ENCODE measurements around the gene RESF1.

RESF1 gene

GRCh38 chr12:31961137-31961536 lies 1.9 kb downstream of the RESF1 start:
- TF ChIP-seq CTCF (IDR thresholded peaks at IDR 0.05; ENCODE audit: low read depth, low read length) = no peak
- H3K4me3 ChIP-seq (ENCODE audit: low read depth, low read length) = no peak overlapping the region

- TF ChIP-seq CTCF (IDR thresholded peaks at IDR 0.05; ENCODE audit: low read depth, low read length) = no peak
- no peak overlapping the region for H3K4me3 ChIP-seq (ENCODE audit: low read depth, low read length)
Observed at GRCh38 chr12:31962076-31962475, 2.9 kb downstream of the RESF1 start.

GRCh38 chr12:31964280-31964679 lies 5.1 kb downstream of the RESF1 start:
- TF ChIP-seq CTCF (IDR thresholded peaks at IDR 0.05; ENCODE audit: low read depth, low read length) = no peak
- no peak overlapping the region for H3K4me3 ChIP-seq (ENCODE audit: low read depth, low read length)

GRCh38 chr12:31965090-31965489 lies 5.9 kb downstream of the RESF1 start:
- H3K4me3 ChIP-seq (ENCODE audit: low read depth, low read length) = no peak overlapping the region
- no peak for TF ChIP-seq CTCF (IDR thresholded peaks at IDR 0.05; ENCODE audit: low read depth, low read length)

GRCh38 chr12:31966558-31967205 lies 7.5 kb downstream of the RESF1 start:
- TF ChIP-seq CTCF (IDR thresholded peaks at IDR 0.05; ENCODE audit: low read depth, low read length) = no peak
- H3K4me3 ChIP-seq (ENCODE audit: low read depth, low read length) = no peak overlapping the region

- no peak for TF ChIP-seq CTCF (IDR thresholded peaks at IDR 0.05; ENCODE audit: low read depth, low read length)
- H3K4me3 ChIP-seq (ENCODE audit: low read depth, low read length) = no peak overlapping the region
Observed at GRCh38 chr12:31967539-31967938, 8.3 kb downstream of the RESF1 start.

- TF ChIP-seq CTCF (IDR thresholded peaks at IDR 0.05; ENCODE audit: low read depth, low read length) = no peak
- no peak overlapping the region for H3K4me3 ChIP-seq (ENCODE audit: low read depth, low read length)
Observed at GRCh38 chr12:31970199-31970598, 11.0 kb downstream of the RESF1 start.

All from WI38 (cell line).